B cell (primary cell): ENCODE results near the gene ZNF420. TPM values are rescaled to one million over a fixed set of nuclear protein-coding genes. Genes with fewer than 3 reads are reported as not detected.

ENCODE experiments used
- ATAC-seq: fragments of 200-7000 bp; cut with Tn5 transposase; one replicate; pipeline ENCODE4 v1.10.0; 2021; ENCODE audit warnings: low read depth, mild to moderate bottlenecking, moderate number of reproducible peaks, moderate library complexity
- CTCF ChIA-PET: fragments of 350-600 bp; sonication (Branson Sonifier 250); formaldehyde crosslinking; loops from one replicate; lab custom pipeline; 2021; ENCODE audit warnings: antibody characterized with exemption, inconsistent platforms; lab: Charles Lee
- POLR2A ChIA-PET: fragments of 350-600 bp; sonication (Branson Sonifier 250); formaldehyde crosslinking; loops from one replicate; lab custom pipeline; 2021; ENCODE audit warnings: antibody characterized with exemption; lab: Charles Lee
- DNase-seq: peaks from one replicate; pipeline ENCODE4 v3.0.0; 2013
- H2AFZ ChIP-seq: 2 replicates; pipeline ENCODE4 v1.6.1; 2012; ENCODE audit warnings: mild to moderate bottlenecking, low read depth, low read length; ENCODE audit not compliant: insufficient read depth, poor library complexity, severe bottlenecking
- H3K27ac ChIP-seq, 2 donors: 1 replicate in 1 of 2; 2 replicates in 1 of 2; pipeline ENCODE4 v1.5.1; 2012 to 2013; ENCODE audit warnings: low read length in 2 of 2, mild to moderate bottlenecking in 2 of 2, moderate library complexity in 1 of 2
- H3K27me3 ChIP-seq, 4 experiments: fragments of 200-600 bp in 1 of 4; sonication (generic) in 1 of 4; replicated peaks in 1 of 4; 1 replicate in 2 of 4; 2 replicates in 2 of 4; pipeline versions ENCODE4 v1.6.1 to v1.7.0; 2013 to 2016; ENCODE audit warnings: low read length in 3 of 4, mild to moderate bottlenecking in 2 of 4, mixed read lengths in 1 of 4, moderate library complexity in 1 of 4; ENCODE audit not compliant: insufficient read depth in 4 of 4, control insufficient read depth in 3 of 4; ENCODE audit errors: control extremely low read depth in 1 of 4
- H3K36me3 ChIP-seq, 2 experiments: replicated peaks in 1 of 2; 1 replicate in 1 of 2; 2 replicates in 1 of 2; pipeline versions ENCODE4 v1.6.1 to v1.7.1; 2013; ENCODE audit warnings: low read length in 1 of 2; ENCODE audit not compliant: insufficient read depth in 2 of 2, control insufficient read depth in 1 of 2; ENCODE audit errors: control extremely low read depth in 1 of 2, extremely low read depth in 1 of 2
- H3K4me1 ChIP-seq, 2 donors: fragments of 200-600 bp in 1 of 2; sonication (generic) in 1 of 2; 1 replicate in 1 of 2; 2 replicates in 1 of 2; pipeline versions ENCODE4 v1.5.1 to v1.6.1; 2013 to 2017; ENCODE audit warnings: low read length in 2 of 2; ENCODE audit not compliant: control insufficient read depth in 2 of 2, insufficient read depth in 2 of 2
- H3K4me2 ChIP-seq: replicated peaks from 2 replicates; pipeline ENCODE3; 2012; ENCODE audit warnings: mild to moderate bottlenecking, low read depth, low read length; ENCODE audit not compliant: poor library complexity, severe bottlenecking
- H3K4me3 ChIP-seq, 5 experiments: fragments of 200-600 bp in 1 of 5; sonication (generic) in 1 of 5; 1 replicate in 3 of 5; 2 replicates in 2 of 5; pipeline versions ENCODE4 v1.5.1 to v1.7.0; 2011 to 2016; ENCODE audit warnings: low read length in 4 of 5, mild to moderate bottlenecking in 4 of 5, low read depth in 2 of 5, control low read depth in 1 of 5, moderate library complexity in 1 of 5; ENCODE audit not compliant: insufficient read depth in 1 of 5; ENCODE audit errors: control extremely low read depth in 1 of 5, extremely low read depth in 1 of 5
- H3K79me2 ChIP-seq: fragments of 200-600 bp; sonication (generic); one replicate; pipeline ENCODE4 v1.6.0; 2016; ENCODE audit warnings: low read length; ENCODE audit not compliant: control insufficient read depth, insufficient read depth
- H3K9ac ChIP-seq: fragments of 200-600 bp; sonication (generic); 2 replicates; pipeline ENCODE4 v1.6.1; 2017; ENCODE audit warnings: mild to moderate bottlenecking, low read length, moderate library complexity
- H3K9me3 ChIP-seq, 3 donors: one replicate each; pipeline versions ENCODE4 v1.6.1 to v1.7.1; 2013; ENCODE audit warnings: low read length in 2 of 3; ENCODE audit not compliant: control insufficient read depth in 2 of 3, insufficient read depth in 1 of 3; ENCODE audit errors: control extremely low read depth in 1 of 3
- H4K20me1 ChIP-seq: 2 replicates; pipeline ENCODE4 v1.6.0; 2012; ENCODE audit warnings: mild to moderate bottlenecking, low read length; ENCODE audit not compliant: insufficient read depth, control insufficient read depth, poor library complexity, severe bottlenecking
- H3K27ac Mint-ChIP-seq: one replicate; pipeline ENCODE4 v1.8.0; 2021; ENCODE audit warnings: mixed read lengths
- H3K27me3 Mint-ChIP-seq: one replicate; pipeline ENCODE4 v1.8.0; 2021; ENCODE audit warnings: mixed read lengths
- H3K4me1 Mint-ChIP-seq: one replicate; pipeline ENCODE4 v1.8.0; 2021; ENCODE audit warnings: mixed read lengths
- H3K4me3 Mint-ChIP-seq: one replicate; pipeline ENCODE4 v1.8.0; 2021; ENCODE audit warnings: mixed read lengths
- H3K9me3 Mint-ChIP-seq: one replicate; pipeline ENCODE4 v1.8.0; 2022; ENCODE audit warnings: mixed read lengths; ENCODE audit not compliant: insufficient read depth
- CTCF ChIP-seq: fragments of 200-600 bp; IDR thresholded peaks from one replicate; pipeline ENCODE4 v1.8.0; 2022; ENCODE audit warnings: antibody characterized with exemption, mild to moderate bottlenecking
- EZH2 ChIP-seq: IDR thresholded peaks from 2 replicates; pipeline ENCODE4 v1.6.1; 2012; ENCODE audit warnings: borderline replicate concordance, low read depth, mild to moderate bottlenecking, moderate library complexity, low read length; ENCODE audit not compliant: insufficient read depth, poor library complexity, severe bottlenecking
- WGBS: methylation state at CpG from one replicate; pipeline ENCODE4 v1.1.5; 2013; ENCODE audit warnings: missing lambda C conversion rate; ENCODE audit not compliant: insufficient coverage; 5-methylcytosine and 5-hydroxymethylcytosine counted together
- intact Hi-C: fragments of 100-400 bp; cut with micrococcal nuclease; formaldehyde crosslinking; loops from one replicate; pipeline ENCODE4 v1.10.0; 2022
- polyA plus RNA-seq: library from polyadenylated mRNA; depleted of rRNA; stranded (reverse); fragments of >200 nt; gene quantifications from 2 replicates; pipeline ENCODE4 v1.2.3, GENCODE V29; 2012
- total RNA-seq, 2 donors: library from RNA; stranded (reverse); fragments of 120-200 nt in 1 of 2; gene quantifications; 1 replicate in 1 of 2; 2 replicates in 1 of 2; pipeline versions ENCODE4 v1.2.3 to v1.2.4, GENCODE V29; 2013 to 2022

Gene ZNF420
- total and polyA plus RNA-seq, 2 donors (not counting 1 experiment from before 2014, with no cell fraction given), result 10.4 to 17.4 TPM

GRCh38 chr19:37127999-37128820 lies 50.0 kb downstream of the ZNF420 start:
- intact Hi-C loops, result no loop called here
- Histone ChIP-seq H3K27me3 (no peaks in the 10 kb centered on the region), H3K9ac (peak overlapping the region; percentile 12), H3K4me2 (no peak overlapping the region), H3K79me2 (no peaks in the 10 kb centered on the region), H3K4me3 (peak overlapping the region in 1 of 5 experiments; percentile 33), H3K4me1 (no peaks in the 10 kb centered on the region), H3K36me3 (peaks cover 5 to 16% of the 10 kb centered on the region in 2 experiments), H3K9me3 (peaks cover 32 to 92% (median 33%) of the 10 kb centered on the region in 3 donors), H2AFZ (no peak overlapping the region), H3K27ac (no peak overlapping the region), H4K20me1 (no peaks in the 10 kb centered on the region)
- CTCF ChIA-PET, result no interaction called here
- no peak for TF ChIP-seq CTCF
- TF ChIP-seq EZH2, result no peak
- no peaks in the 10 kb centered on the region for H3K27me3 Mint-ChIP-seq
- H3K27ac Mint-ChIP-seq, result no peak overlapping the region
- no peak overlapping the region for H3K4me3 Mint-ChIP-seq
- ATAC-seq (no peak), DNase-seq (no peak)
- 100% methylated on average over 1 of the region's 12 CpGs for WGBS
- H3K4me1 Mint-ChIP-seq, result no peaks in the 10 kb centered on the region
- POLR2A ChIA-PET, result no interaction called here
- peaks cover 29% of the 10 kb centered on the region for H3K9me3 Mint-ChIP-seq

GRCh38 chr19:37128821-37129177 lies 50.6 kb downstream of the ZNF420 start:
- H3K4me1 ChIP-seq, result no peaks in the 10 kb centered on the region
- H3K4me3 Mint-ChIP-seq, result no peak overlapping the region
- H3K27ac Mint-ChIP-seq, result no peak overlapping the region
- H3K9ac ChIP-seq, result no peak overlapping the region
- ChIA-PET CTCF (no interaction called here), POLR2A (no interaction called here)
- no peak overlapping the region for H2AFZ ChIP-seq
- no peaks in the 10 kb centered on the region for H4K20me1 ChIP-seq
- peaks cover 32 to 95% (median 33%) of the 10 kb centered on the region in 3 donors for H3K9me3 ChIP-seq
- TF ChIP-seq EZH2, result no peak
- TF ChIP-seq CTCF, result no peak
- peak overlapping the region in 1 of 5 experiments; percentile 21 for H3K4me3 ChIP-seq
- peaks cover 31% of the 10 kb centered on the region for H3K9me3 Mint-ChIP-seq
- H3K79me2 ChIP-seq, result no peaks in the 10 kb centered on the region
- H3K27me3 ChIP-seq, result no peaks in the 10 kb centered on the region
- peaks cover 5 to 16% of the 10 kb centered on the region in 2 experiments for H3K36me3 ChIP-seq
- DNase-seq (no peak), ATAC-seq (no peak)
- intact Hi-C loops, result no loop called here
- no CpG with 5 or more reads among the region's 3 CpGs for WGBS
- H3K4me1 Mint-ChIP-seq, result no peaks in the 10 kb centered on the region
- H3K4me2 ChIP-seq, result no peak overlapping the region
- H3K27ac ChIP-seq, result no peak overlapping the region
- no peaks in the 10 kb centered on the region for H3K27me3 Mint-ChIP-seq
